GM12873 (cell line): ENCODE results near the gene KLC1.

ENCODE experiments used
- TF ChIP-seq, protein P1 (sequence below): IDR thresholded peaks from 2 replicates; pipeline ENCODE4 v1.5.1; 2012; ENCODE audit warnings: low read depth, mild to moderate bottlenecking, moderate library complexity, low read length, control low read depth; ENCODE audit not compliant: insufficient read depth; ENCODE audit errors: missing control alignments

The KLC1 gene

DNA sequence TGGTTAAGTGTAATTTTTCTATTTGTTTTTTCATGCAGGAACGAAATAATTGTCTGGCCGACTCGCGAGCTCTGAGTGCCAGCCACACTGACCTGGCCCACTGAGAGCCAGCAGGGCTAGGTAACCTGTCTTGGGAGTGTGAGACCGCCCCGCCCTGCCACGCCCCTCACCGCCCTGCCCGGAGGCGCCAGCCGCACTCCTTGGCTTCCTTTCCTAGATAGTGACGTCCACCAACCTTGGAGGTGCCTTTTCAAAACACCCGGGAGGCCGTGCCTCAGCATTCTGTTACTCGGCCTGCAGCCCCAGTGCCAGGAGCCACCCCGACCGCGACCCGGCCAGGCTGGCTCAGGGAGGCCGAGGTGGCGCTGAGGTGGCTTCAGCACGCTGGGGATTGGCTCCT is 64.5 kb downstream of the KLC1 start:
- TF ChIP-seq, protein P1, sequence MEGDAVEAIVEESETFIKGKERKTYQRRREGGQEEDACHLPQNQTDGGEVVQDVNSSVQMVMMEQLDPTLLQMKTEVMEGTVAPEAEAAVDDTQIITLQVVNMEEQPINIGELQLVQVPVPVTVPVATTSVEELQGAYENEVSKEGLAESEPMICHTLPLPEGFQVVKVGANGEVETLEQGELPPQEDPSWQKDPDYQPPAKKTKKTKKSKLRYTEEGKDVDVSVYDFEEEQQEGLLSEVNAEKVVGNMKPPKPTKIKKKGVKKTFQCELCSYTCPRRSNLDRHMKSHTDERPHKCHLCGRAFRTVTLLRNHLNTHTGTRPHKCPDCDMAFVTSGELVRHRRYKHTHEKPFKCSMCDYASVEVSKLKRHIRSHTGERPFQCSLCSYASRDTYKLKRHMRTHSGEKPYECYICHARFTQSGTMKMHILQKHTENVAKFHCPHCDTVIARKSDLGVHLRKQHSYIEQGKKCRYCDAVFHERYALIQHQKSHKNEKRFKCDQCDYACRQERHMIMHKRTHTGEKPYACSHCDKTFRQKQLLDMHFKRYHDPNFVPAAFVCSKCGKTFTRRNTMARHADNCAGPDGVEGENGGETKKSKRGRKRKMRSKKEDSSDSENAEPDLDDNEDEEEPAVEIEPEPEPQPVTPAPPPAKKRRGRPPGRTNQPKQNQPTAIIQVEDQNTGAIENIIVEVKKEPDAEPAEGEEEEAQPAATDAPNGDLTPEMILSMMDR: no peak

DNA sequence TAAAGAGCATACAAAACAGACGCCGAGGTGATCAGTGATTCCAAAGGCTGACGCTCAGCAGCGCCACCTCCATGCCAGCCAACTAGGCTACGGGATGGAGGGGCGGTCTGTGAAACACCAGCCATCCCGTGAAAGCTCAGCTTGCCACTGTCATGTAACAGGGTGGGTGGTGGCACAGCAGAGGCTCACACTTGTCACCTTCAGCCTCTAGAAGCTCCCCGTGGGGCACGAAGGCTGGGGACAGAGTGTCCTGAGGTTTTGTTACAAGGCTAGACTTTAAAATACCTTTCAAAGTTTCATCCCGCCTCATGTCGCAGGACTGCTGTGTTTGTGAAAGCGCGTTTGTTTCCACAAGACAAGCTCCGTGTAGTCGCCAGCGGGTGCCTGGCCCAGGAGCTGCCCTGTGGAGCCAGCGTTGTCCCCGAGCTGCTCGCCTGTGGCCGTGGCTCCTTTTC is 65.6 kb downstream of the KLC1 start:
- TF ChIP-seq, protein P1: no peak

DNA sequence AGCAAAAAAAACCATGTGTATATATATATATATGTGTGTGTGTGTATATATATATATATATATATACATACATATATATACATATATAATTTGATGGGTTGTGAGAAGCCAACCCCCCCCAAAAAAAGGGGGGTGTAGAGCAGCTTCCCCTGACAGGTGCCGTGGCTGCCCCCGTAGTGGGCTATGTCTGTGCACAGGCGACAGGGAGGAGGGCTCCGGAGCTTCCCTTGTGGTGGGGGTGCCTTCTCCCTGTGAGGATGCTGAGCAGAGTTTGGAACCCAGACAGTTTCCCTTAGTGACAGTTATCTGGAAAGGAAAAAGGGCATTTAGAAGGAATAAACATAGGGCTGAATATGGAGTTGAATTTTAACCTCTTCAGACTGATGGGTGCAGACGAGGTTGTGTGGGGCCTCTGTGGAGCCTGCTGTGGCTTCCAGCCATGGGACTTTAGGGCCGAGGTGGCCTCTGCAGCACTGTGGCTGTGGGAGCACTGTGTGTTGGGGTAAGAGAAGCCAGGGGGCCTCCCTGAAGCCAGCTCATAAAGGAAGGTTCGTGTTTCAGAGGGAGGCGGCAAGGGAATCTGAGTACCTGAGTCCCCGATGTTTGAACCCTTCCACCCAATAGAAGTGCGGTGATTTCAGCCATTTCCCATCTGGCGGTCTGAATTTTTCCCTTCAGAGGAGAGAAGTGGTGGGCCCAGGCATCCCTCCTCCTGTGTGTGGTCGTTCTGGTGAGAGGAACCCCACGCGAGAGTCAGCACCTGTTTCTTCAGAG is 66.5 kb downstream of the KLC1 start:
- TF ChIP-seq, protein P1: no peak

DNA sequence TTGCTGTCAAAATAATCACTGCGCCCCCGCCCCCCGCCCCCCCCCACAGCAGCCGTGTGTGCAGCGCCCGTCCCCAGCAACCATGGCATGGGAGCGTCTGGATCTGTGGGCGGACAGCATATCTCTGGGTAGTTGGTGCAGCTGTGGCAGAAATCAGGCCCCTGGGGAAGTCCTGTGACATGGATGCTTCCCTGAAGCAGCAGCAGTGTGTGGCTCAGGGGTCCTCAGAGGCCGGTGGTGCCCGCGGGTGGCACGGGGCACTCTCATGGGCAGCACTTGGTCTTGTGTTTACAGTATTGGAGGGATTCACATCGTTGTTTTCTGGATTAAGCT is 67.0 kb downstream of the KLC1 start:
- TF ChIP-seq, protein P1: no peak

DNA sequence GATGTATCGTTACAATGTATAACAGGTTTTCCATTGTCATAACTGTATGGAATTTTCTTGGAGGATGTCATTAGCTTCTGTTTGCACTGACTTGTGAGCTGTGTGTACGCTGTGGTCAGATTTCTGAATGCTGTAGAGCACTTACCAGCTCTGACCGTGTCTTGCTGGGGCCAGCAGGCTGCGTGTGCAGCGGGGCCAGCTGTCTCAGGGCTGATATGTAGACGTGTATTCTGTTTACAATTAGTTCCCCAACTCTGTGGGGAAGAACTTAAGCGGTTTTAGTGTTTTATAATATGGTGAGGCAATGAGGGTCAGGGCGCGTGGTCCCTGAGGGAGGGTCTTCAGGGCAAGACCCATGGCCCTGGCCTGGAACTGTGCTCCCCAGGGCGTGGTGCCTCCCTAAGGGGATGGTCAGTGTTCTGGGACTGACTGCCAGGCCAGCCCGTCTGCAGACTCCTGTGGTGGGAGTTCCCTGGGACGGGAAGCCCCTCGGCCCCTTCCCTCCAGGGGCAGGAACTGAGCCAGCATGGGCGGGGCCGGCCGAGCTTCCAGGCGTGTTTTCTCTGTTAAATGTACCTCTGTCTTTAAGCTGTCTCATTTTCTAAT is 67.6 kb downstream of the KLC1 start:
- TF ChIP-seq, protein P1: no peak

DNA sequence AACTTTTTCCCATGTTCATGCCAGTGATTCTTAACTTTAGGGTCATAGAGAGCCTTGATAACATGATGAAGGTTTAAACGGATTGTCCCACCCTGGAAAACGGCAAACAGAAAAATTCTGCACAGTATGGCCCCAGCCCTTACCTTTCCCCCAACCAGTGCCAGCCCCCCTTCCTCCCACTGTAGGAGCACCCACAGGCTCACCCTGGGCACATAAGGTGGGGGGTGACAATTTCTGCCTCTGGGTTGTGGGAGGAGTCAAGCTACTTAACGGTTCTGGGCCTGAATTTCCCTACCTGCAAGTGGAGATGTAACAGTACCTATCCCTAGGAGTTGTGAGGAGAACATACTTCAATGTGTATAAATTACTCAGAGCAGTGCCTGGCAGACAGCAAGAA is 68.2 kb downstream of the KLC1 start:
- TF ChIP-seq, protein P1: no peak

DNA sequence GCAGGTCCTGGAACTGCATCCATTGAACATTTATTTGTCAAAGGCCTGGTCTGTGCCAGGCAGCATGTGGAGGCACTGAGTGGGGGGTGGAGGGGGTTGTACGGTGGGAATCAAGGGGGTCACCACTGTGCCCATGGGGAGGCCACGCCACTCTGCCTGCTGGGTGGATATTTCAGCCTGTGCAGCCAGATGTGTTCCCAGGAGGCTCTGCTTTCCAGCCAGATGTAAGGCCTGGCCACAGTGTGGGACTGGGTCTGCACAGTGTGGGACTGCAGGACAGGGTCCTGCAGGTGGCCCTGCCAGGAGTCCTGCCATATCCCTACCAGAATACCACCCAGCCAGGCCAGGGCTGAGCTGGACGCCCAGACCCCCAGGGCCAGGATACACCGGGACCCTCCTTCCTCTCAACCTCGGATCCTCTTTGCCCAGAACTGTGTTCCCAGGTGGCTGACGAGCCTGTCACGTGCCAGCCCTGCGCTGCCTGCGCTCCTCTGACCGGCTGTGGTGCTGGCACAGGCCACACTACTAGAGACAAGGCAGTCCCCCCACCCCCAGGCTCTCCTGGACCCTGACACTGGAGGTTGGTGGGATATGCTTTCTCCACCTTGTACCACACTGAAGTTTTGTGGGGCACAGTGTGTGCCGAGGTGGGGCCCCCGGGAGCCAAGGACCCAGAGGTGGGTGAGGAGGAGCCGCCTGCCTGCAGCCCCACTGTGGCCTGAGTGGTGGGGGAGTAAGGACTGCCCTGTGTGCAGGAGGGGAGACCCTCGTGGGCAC is 68.8 kb downstream of the KLC1 start:
- TF ChIP-seq, protein P1: no peak
